Mucosa of rectum (tissue), 2 donors: ENCODE data around the gene PPP1R14C.
A peak's percentile ranks its signal among the peaks of the same experiment; 100 is the strongest.
"Not testable (repeated sequence)": the region's sequence is repeated elsewhere in the genome, so short reads cannot be mapped to it uniquely, and the experiment has no call there.

Experiments
- H3K27ac ChIP-seq, 2 donors: one replicate each; pipeline ENCODE4 v1.7.0; 2013; ENCODE audit warnings: inconsistent platforms in 2 of 2, low read depth in 2 of 2, low read length in 2 of 2
- H3K27me3 ChIP-seq, 2 donors: one replicate each; pipeline ENCODE4 v1.7.0; 2013; ENCODE audit warnings: low read length in 2 of 2; ENCODE audit not compliant: control insufficient read depth in 2 of 2, insufficient read depth in 2 of 2
- H3K36me3 ChIP-seq, 2 donors: one replicate each; pipeline ENCODE4 v1.7.0; 2013; ENCODE audit warnings: low read length in 2 of 2; ENCODE audit not compliant: control insufficient read depth in 2 of 2, insufficient read depth in 2 of 2
- H3K4me1 ChIP-seq, 2 donors: one replicate each; pipeline ENCODE4 v1.7.0; 2013; ENCODE audit warnings: low read length in 2 of 2, mild to moderate bottlenecking in 1 of 2; ENCODE audit not compliant: control insufficient read depth in 2 of 2, insufficient read depth in 2 of 2
- H3K4me3 ChIP-seq, 2 donors: one replicate each; pipeline ENCODE4 v1.7.0; 2013; ENCODE audit warnings: low read length in 2 of 2
- H3K9ac ChIP-seq, 2 donors: one replicate each; pipeline ENCODE4 v1.7.0; 2013; ENCODE audit warnings: low read length in 2 of 2, low read depth in 1 of 2, mild to moderate bottlenecking in 1 of 2
- H3K9me3 ChIP-seq, 2 donors: one replicate each; pipeline ENCODE4 v1.7.0; 2013; ENCODE audit warnings: low read length in 2 of 2; ENCODE audit not compliant: control insufficient read depth in 2 of 2
- donor health status: healthy.
- donor health status: Normal muscosa, but diverticular disease.

PPP1R14C gene

GRCh38 chr6:150137711-150138110 lies 5.1 kb upstream of the PPP1R14C start:
- peaks cover 26 to 31% of the 10 kb centered on the region in 2 donors for H3K4me1 ChIP-seq
- not testable (repeated sequence) for H3K27ac ChIP-seq, H3K9me3 ChIP-seq, H3K4me3 ChIP-seq, H3K27me3 ChIP-seq, H3K9ac ChIP-seq, H3K36me3 ChIP-seq

- H3K27ac ChIP-seq = peak overlapping the region; percentile 10 to 61
- H3K4me3 ChIP-seq = peak overlapping the region in 1 of 2 donors; percentile 31
- H3K36me3 ChIP-seq = no peaks in the 10 kb centered on the region
- no peaks in the 10 kb centered on the region for H3K9me3 ChIP-seq
- peaks cover 26 to 35% of the 10 kb centered on the region in 2 donors for H3K4me1 ChIP-seq
- peaks cover under 1 to 4% of the 10 kb centered on the region in 2 donors for H3K27me3 ChIP-seq
- H3K9ac ChIP-seq = peak overlapping the region in 1 of 2 donors; percentile 21
These were observed 4.2 kb upstream of the PPP1R14C start for GRCh38 chr6:150138638-150139037.

GRCh38 chr6:150139533-150139932 lies 3.3 kb upstream of the PPP1R14C start:
- H3K4me1 ChIP-seq = peaks cover 19 to 33% of the 10 kb centered on the region in 2 donors
- H3K9ac ChIP-seq = no peak overlapping the region
- H3K27me3 ChIP-seq = peaks cover 8 to 10% of the 10 kb centered on the region in 2 donors
- no peaks in the 10 kb centered on the region for H3K9me3 ChIP-seq
- no peak overlapping the region for H3K27ac ChIP-seq
- H3K4me3 ChIP-seq = no peak overlapping the region
- no peaks in the 10 kb centered on the region for H3K36me3 ChIP-seq

- no peaks in the 10 kb centered on the region for H3K36me3 ChIP-seq
- peaks cover 10 to 11% of the 10 kb centered on the region in 2 donors for H3K27me3 ChIP-seq
- no peak overlapping the region for H3K9ac ChIP-seq
- H3K4me1 ChIP-seq = peaks cover 19 to 27% of the 10 kb centered on the region in 2 donors
- no peak overlapping the region for H3K4me3 ChIP-seq
- H3K27ac ChIP-seq = no peak overlapping the region
- no peaks in the 10 kb centered on the region for H3K9me3 ChIP-seq
These were observed 2.4 kb upstream of the PPP1R14C start for GRCh38 chr6:150140236-150140969.

- Histone ChIP-seq H3K9me3 (no peaks in the 10 kb centered on the region), H3K4me3 (peak overlapping the region; percentile 44 to 73), H3K27ac (no peak overlapping the region), H3K36me3 (no peaks in the 10 kb centered on the region), H3K4me1 (peaks cover 19 to 27% of the 10 kb centered on the region in 2 donors), H3K27me3 (peaks cover 10 to 11% of the 10 kb centered on the region in 2 donors), H3K9ac (peak overlapping the region; percentile 8 to 87)
These were observed 661 bp upstream of the PPP1R14C start for GRCh38 chr6:150142097-150142669.

GRCh38 chr6:150143516-150144293 lies 861 bp downstream of the PPP1R14C start:
- Histone ChIP-seq H3K27me3 (peaks cover 8 to 11% of the 10 kb centered on the region in 2 donors), H3K9ac (peak overlapping the region; percentile 68 to 87), H3K36me3 (no peaks in the 10 kb centered on the region), H3K9me3 (no peaks in the 10 kb centered on the region), H3K27ac (peak overlapping the region; percentile 63 to 70), H3K4me3 (peak overlapping the region; percentile 73 to 77), H3K4me1 (peaks cover 11 to 22% of the 10 kb centered on the region in 2 donors)

GRCh38 chr6:150144294-150144868 lies 1.5 kb downstream of the PPP1R14C start:
- H3K9me3 ChIP-seq = no peaks in the 10 kb centered on the region
- peak overlapping the region in 1 of 2 donors; percentile 70 for H3K27ac ChIP-seq
- peak overlapping the region; percentile 68 to 87 for H3K9ac ChIP-seq
- H3K27me3 ChIP-seq = peaks cover 8 to 11% of the 10 kb centered on the region in 2 donors
- H3K4me3 ChIP-seq = peak overlapping the region; percentile 73 to 77
- H3K36me3 ChIP-seq = no peaks in the 10 kb centered on the region
- H3K4me1 ChIP-seq = peaks cover 11 to 17% of the 10 kb centered on the region in 2 donors

- H3K27me3 ChIP-seq = peaks cover 8 to 11% of the 10 kb centered on the region in 2 donors
- H3K27ac ChIP-seq = peak overlapping the region in 1 of 2 donors; percentile 26
- no peaks in the 10 kb centered on the region for H3K9me3 ChIP-seq
- H3K4me3 ChIP-seq = peak overlapping the region; percentile 0 to 3
- H3K4me1 ChIP-seq = peaks cover 9 to 17% of the 10 kb centered on the region in 2 donors
- H3K36me3 ChIP-seq = no peaks in the 10 kb centered on the region
- H3K9ac ChIP-seq = no peak overlapping the region
These were observed 2.6 kb downstream of the PPP1R14C start for GRCh38 chr6:150145427-150145826.

GRCh38 chr6:150145830-150146229 lies 3.0 kb downstream of the PPP1R14C start:
- H3K27ac ChIP-seq = peak overlapping the region in 1 of 2 donors; percentile 26
- no peak overlapping the region for H3K9ac ChIP-seq
- no peaks in the 10 kb centered on the region for H3K36me3 ChIP-seq
- H3K4me3 ChIP-seq = peak overlapping the region in 1 of 2 donors; percentile 0
- H3K27me3 ChIP-seq = peaks cover 7 to 11% of the 10 kb centered on the region in 2 donors
- H3K4me1 ChIP-seq = peaks cover 9 to 21% of the 10 kb centered on the region in 2 donors
- no peaks in the 10 kb centered on the region for H3K9me3 ChIP-seq
